Raji (cell line): Measurements from ENCODE around the gene ACOT11.

Experiments used
- POLR2A ChIP-seq: IDR thresholded peaks from 2 replicates; pipeline ENCODE4 v1.6.1; 2011; ENCODE audit warnings: low read depth, low read length, control low read depth; ENCODE audit not compliant: insufficient read depth

ACOT11 gene

DNA sequence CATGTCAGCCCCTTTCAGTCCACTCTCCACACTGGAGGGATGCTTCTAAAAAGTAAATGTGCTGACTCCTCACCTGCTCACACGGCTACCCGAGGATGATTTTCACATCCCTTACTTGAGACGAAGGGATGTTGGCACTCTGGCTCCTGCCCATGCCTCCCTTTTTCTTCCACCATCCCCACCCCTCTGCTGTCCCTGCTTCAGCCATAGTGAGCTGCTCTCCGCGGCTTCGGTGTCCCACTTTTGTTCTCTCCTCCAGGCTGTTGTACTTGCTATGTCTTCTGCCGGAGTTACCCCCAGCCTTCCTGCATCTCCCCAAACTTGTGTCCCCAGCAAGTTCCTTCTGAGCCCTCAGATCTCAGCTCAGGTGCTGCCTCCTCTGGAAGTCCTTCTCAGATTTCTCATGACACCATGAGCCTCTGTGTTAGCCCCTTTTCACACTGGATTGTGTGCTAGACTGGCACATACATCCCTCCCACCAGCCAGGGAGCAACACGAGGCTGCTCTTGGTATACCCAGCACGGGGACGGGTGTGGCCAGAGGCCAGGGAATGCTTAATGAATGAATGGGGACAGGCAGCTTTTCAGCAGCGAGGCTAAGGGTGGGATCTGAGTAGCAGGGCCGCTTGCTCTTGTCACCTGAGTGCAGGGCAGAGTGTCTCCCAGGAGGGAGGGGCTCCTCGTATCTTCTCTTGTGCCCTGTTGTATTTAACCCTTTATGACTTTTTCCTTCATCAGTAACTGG is 1.3 kb downstream of the ACOT11 start:
- no peak for TF ChIP-seq POLR2A

DNA sequence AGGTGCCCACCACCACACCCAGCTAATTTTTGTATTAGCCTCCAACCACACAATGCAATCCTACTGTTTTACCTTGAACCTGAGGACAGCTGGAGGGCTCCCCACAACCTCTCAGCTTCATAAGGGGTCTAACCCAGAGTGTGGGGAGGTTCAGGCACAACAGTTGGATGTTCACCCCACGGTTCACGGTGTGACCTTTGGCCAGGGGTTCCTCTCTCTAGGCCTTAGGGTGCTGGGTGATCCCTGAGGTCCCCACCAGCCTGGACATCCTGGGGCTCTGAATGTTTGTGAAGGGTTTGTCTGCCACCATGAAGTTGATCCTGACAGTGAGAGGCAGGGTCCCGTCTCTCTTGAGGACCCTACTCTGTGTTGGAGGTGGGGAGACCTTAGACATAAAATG is 3.9 kb downstream of the ACOT11 start:
- TF ChIP-seq POLR2A: no peak

- TF ChIP-seq POLR2A: no peak
Measured at GRCh38 chr1:54553602-54554313, 5.7 kb downstream of the ACOT11 start.

- no peak for TF ChIP-seq POLR2A
Measured at GRCh38 chr1:54556110-54556509, 8.1 kb downstream of the ACOT11 start.

GRCh38 chr1:54557671-54558355 is 9.8 kb downstream of the ACOT11 start:
- no peak for TF ChIP-seq POLR2A

GRCh38 chr1:54558434-54559030 is 10.5 kb downstream of the ACOT11 start:
- no peak for TF ChIP-seq POLR2A

DNA sequence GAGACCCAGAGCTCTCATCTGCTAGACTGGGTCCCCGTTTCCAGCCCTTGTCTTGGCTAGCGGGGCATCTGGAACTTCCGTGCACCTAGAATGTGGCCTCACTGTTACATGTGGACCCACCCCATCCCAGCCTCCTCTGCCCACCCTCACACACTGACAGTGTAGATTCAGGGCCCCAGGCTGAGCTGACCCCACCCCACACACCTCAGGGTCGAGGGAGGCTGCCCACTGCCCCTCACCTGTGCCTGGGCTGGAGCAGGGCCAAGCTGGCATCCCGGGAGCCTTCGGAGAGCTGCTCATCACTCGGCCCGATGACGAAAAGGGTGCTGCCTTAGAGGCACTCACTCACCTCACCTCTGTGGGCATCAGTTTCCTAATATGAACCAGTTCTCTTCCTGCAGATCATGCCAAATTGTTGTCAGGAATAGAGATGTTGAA is 11.1 kb downstream of the ACOT11 start:
- no peak for TF ChIP-seq POLR2A

- TF ChIP-seq POLR2A: no peak
Measured at GRCh38 chr1:54559771-54560231, 11.8 kb downstream of the ACOT11 start.

- TF ChIP-seq POLR2A: no peak
Measured at GRCh38 chr1:54564312-54565112, 16.5 kb downstream of the ACOT11 start.

DNA sequence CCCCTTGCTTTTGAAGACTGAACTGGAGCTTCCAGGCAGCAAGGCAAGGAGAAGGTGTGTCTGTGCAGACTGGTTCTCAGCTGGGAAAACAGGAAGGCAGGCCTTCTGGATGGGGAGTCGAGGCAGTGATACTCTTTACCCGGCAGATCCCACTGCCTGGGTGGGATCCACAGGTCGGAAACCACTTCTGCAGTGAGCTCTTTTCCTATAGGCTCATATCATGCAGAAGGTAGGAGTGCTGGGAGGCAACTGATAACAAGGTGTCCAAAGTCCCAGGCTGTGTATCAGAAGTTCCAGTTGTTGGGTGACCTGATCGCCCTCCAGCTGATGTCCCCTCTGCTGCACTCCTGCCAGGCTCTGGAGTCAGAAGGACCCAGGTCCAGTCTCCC is 17.1 kb downstream of the ACOT11 start:
- no peak for TF ChIP-seq POLR2A

GRCh38 chr1:54566438-54567141 is 18.6 kb downstream of the ACOT11 start:
- TF ChIP-seq POLR2A: no peak

DNA sequence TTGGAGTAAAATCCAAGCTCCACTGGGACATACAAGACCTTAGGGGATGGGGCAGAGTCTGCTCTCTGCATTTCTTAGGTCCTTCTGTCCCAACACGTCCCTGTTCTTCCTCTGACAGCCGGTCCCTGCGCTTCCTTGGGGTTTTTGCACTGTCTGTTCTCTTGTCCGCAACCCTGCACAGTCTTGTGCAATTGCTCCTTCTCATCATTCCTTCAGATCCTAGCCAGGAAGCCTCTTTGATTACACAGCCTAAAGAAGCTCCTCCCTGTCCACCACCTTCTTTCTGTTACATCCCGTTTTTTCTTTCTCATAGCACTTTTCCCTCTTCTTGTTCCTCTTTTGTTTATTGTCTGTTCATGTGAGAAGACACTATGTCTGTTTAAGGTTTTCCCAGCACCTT is 19.9 kb downstream of the ACOT11 start:
- no peak for TF ChIP-seq POLR2A

DNA sequence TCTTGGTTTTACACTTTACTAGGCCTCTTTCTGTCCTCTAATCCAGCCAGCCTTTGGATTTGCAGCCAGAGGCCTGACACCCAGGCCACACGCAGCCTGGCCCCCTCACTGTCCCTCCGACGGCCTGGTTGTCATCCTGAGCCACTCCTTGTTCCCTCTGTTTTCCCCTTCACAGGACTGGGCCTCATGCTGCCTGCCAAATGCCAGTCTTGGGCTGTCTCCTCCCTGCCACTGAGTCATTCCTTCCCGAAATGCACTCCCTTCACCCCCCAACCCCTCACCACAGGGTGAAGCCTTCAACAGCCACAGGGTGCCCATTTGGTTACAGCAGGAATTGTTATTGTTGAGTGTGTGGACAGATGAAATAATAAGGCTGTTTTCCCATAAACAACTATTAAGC is 21.3 kb downstream of the ACOT11 start:
- no peak for TF ChIP-seq POLR2A

DNA sequence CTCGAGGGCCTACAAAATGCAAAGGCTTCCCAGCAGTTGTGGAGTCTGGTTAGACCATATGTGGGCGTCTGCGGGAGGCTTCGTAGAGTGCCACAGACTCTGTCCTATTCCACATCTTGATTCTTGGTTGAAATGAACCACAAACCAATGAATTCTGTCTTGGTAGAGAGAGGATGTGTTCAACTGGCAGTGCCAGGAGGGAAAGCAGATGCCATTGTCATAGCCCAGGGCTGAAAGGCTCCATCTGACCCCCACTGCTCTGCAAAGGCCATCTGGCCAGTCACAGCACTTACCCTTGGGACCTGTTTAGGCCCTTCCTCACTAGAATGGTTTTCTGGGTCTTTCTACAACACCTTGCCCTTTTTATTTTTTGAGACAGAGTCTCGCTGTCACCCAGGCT is 22.1 kb downstream of the ACOT11 start:
- no peak for TF ChIP-seq POLR2A
